Fibroblast of skin of right biceps (primary cell): ENCODE measurements around the gene C10orf105.

Experiments used
- DNase-seq: peaks from one replicate; pipeline ENCODE4 v3.0.0-alpha.2; 2013

C10orf105 gene

DNA sequence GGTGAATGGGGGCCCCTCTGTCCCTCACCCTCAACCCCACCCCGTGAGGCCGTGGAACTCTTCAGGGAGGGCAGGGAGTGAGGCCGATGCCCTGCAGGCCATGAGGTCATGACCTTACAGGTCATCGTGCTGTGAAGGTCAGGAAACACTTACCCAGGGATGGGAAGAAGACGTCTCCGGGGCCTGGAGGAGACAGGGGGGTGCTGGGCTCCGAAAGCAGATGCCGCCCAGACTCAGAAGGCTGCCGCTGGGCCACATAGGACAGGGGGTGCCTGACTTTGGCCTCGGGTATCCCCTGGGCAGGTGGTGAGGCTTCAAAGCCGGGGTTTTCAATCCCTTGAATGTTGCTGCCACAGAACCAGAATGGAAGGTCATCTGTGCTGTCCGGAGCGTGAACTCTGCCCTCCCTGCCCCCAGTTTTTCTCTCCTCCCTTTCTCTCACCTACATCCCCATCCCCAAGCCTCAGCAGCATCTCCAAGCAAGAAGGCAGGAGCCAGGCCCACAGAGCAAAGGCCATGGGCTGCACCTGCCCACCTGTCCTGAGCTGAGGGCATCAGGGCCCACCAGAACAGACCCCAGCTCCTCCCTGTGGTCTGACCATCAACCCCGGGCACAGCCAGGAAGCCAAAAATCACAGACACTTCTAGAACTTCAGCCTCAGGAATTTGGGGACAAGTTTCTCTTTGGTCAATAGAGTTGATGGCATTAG, 32.1 kb upstream of the C10orf105 start:
- no peak for DNase-seq

DNA sequence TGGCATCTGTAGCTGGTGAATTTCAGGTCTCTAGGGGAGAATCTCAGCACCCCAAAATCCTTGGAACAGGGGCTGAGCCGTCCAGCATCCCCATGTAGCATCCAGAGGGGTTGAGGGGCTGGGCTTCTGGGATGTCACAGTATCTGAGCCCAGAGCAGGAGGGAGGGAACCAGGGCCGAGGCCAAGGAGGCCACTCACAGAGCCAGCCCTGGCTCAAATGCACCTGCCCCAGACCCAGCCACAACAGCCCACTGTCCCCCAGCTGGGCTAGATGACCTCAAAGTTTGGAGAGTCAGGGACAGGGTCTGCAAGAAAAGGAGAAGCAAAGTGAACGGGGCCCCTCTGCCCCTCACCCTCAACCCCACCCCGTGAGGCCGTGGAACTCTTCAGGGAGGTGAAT, 31.4 kb upstream of the C10orf105 start:
- DNase-seq, result no peak

DNA sequence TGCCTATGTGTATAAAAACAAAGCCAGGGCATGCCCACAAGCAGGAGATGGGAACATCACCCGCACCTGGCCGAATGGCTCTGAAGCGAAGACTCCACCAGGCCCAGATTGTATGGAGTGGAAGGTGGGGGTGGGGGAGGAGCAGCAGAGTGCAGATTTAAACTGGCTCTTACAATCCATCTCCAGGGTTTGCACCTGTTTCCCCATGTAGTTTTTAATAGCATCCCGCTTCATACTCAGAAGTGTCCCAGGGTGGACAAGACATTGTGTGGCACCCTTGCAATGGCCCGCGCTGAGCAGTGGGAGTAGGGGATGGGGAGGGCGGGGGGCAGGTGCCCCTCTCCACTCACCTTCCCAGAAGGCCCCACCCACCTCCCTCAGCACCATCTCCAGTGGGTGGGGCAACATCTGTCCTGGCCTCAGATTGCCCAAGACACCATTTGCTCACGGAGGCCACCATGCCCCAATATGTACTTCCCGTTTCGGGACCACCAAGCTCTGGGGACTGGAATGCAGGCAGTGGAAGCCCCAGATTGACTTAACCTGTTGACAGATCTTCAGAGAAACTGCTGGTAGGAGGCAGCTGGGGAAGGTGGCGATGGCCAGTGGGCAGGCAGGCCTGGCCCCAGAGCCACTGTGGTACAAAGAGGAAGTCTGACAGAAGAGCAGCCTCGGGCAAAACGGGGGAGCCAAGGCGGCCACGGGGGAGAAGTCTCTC, 30.7 kb upstream of the C10orf105 start:
- DNase-seq, result no peak

DNA sequence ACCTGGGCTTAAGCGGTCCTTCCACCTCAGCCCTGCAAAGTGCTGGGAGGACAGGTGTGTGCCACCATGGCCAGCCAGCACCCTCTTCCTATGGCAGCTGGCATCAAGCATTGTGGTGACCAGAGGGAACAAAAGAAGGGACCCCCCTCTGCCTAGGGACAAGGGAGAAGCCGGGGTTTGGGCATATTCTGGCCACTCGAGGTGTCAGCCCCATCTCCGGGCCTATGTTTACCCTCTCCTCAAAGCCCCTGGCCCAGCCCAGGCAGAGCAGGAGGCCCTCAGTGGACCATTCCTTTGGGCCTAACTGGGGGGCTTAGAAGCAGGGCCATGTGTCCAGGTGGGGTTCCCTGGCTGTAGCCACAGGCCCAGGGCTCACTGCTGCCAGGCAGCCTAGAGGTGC, 29.8 kb upstream of the C10orf105 start:
- DNase-seq, result no peak

DNA sequence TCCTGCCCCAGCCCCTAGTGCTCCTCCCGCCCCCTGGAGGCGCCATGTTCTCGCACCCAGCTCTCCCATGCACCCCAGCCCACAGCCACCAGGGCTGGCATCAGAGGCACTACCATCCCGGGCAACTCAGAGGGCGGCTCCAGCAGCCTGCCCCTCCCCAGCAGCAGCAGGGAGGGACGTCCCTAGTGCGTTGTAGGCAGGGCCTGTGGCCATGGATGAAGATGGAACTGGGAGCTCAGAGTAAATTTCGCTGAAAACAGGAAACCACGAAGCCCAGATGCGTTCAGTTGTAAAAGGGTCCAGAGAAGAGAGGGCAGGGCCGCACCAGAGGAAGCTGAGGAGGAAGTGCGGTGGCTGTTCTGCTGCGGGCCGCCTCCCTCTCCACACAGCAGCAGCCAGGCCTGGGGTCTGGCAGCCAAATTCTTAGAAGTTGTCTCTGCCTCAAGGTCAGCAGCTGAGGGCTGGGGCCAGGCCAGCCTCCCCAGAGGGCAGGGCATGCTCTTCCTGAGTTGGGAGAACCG, 29.2 kb upstream of the C10orf105 start:
- DNase-seq, result no peak

DNA sequence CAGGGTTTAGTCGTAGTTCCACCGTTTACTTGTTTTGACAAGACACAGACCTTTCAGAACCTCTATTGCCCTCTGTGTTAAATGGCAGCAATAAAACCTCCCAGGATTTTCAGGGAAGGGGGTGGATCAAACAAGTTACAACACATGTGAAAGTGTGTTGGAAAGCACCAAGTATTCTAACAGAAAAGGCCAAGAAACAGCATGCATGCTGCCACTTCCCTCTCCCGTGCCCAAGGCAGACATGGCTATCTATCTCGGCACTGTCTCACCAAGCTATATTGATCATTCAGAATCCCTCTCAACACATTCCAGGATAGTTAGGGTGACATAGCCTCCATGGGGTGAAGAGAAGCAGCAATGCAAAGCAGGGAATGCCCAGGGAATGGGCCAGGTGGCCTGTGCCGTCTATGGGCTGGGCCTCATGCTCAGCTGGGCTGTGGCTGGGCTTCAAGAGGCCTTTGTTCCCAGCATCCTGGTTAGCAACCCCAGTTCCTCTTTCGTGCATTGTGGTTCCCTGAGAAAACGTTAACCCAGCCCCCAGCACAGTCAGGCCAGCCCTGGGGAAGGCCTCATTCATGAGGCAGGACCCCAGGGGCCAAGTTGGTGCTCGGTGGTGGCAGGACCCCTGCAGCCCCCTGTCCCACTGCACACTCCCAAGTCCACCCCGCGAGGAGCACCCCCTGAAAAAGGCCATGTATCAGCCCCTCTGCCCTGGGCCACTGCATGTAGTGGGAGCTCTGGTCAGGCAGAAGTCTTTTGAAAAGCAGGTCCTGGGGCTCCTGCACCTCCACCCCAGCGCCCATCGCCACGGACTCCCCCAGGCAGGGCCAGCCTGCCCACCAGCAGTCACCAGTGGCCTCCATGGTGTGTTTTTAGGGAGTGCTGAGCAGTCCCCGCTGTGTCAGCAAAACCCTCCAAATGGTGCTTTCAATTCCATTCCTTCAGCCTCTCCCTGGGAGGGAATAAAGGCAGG, 28.3 kb upstream of the C10orf105 start:
- no peak for DNase-seq

DNA sequence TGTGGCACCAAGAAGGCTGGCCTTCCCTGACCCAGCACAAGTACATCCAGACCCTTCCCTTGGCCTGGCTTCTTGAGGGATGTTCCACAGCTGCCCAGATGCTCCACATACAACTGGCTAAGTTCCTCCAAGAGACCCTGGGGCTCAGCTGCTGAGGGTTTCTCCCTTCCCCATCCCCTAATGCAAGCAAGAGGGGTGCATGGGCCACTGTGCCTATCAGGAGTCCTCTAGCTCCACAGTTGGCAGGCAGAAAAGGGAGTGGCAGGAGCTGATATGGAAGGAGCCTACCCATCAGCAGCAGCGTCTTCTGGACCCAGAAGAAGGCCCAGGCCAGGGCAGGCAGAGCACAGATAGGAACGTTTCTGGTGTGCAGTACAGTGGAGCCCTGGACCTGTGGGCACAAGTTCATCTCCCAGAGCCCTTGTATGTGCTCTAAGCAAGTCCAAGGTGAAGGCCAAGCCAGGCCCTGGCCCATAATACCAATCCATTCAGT, 27.5 kb upstream of the C10orf105 start:
- DNase-seq, result no peak

DNA sequence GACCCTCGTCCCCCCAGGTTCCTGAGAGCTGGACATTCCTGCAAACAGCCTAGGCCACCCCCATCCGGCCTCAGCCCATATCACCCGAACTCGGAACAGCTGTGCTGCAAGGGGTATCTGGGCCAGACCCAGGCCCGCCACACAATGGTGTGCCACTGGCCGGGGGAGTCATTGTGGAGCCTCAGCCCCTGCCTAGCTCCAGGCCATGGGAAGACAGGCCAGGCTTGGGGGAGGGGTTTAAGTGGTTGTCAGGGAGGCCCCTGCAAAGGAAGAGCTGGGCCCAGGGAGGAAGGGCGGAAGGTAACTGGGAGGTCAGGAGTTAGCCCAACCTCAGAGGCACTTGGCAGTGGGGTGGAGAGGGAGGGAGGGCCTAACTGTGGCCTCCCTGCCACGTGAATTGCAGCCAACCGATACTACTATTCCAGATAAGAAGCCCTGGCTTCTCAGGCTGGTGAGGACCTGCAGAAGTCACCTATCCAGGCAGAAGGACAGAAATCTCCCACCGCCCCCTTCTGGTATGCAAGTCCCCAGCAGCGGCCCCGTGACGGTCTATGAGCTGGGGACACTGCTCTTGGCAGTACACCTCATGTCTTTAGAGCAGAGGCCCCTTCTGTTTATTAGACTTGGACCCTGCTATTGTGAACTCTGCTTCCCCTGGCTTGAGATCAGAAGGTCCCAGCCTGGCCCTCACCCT, 26.9 kb upstream of the C10orf105 start:
- DNase-seq, result no peak

DNA sequence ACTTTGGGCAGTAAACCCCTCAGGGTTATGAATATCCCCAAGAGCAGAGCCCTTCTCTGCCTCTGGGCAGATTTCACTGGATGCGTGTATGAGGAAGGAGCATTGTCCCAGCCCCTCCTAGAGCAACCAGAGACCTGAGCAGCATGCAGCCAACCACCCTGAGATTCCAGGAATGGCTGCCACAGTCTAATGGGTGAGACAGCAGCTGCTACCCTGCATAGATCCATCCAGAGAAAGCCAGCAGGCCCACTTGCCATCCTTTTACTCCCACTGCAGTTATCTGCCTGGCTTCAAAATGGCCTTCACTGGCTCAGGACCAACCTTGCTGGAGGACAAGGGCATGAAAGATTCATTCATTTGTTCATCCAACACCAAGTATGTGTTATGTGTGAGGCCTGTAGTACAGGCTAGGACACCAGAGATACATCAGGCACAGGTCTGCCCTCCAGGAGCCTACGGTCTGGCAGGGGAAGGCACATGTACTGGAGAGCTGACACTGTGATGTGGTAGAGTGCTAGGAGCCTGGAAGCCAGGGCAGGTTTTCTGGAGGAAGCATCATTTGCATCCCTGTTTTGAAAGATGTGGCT, 26.2 kb upstream of the C10orf105 start:
- no peak for DNase-seq

DNA sequence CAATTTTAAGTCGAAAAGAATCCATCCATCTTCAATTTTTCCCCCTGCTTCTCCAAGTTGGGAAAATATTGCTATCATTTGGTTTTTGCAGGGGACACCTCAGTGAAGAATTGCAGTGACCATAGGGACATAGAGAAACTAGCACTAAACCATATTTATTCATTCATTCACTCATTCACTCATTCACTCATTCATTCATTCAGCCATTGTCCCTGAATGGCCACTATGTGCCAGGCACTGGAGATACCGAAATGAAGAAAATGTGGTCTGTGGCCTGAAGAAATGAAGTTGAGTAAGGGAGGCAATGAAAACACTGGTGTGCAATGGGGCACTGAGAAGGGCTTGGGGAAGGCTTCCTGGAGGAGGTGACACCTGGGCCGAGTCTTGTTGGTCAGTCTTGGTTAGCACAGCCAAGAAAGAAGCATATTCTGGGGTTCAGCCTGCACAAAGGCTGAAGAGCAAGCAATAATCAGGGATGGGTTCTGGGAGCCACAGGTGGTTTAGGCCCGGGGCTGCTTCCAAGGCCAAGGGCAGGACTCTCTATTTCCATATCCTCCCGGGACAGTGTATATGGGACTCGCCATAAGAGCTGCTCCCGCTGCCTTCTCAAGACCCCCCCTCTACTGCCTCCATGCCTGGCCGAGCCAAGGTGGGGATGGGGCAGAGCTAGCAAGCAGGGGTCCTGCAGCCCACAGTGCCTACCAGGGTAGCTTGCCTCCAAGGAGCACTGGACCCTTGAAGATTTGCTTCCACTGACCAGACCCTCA, 25.5 kb upstream of the C10orf105 start:
- no peak for DNase-seq

DNA sequence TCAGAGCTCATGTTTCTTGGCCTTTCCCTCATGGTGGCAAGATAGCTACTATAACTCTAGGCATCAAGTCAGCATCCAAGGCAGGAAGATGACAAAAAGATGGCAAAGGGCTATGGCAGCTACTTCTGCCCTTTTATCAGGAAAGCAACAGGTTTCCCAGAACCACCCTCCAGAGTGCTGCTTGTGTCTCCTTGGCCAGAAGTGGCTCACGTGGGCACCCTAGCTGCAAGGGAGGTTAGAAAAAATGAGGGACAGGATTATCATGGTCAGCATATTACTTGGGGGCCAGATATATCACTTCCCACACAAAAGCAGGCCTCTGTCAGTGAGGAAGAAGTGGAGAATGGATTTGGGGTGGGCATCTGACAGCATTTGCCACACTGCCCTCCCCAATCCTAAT, 24.3 kb upstream of the C10orf105 start:
- DNase-seq, result no peak

DNA sequence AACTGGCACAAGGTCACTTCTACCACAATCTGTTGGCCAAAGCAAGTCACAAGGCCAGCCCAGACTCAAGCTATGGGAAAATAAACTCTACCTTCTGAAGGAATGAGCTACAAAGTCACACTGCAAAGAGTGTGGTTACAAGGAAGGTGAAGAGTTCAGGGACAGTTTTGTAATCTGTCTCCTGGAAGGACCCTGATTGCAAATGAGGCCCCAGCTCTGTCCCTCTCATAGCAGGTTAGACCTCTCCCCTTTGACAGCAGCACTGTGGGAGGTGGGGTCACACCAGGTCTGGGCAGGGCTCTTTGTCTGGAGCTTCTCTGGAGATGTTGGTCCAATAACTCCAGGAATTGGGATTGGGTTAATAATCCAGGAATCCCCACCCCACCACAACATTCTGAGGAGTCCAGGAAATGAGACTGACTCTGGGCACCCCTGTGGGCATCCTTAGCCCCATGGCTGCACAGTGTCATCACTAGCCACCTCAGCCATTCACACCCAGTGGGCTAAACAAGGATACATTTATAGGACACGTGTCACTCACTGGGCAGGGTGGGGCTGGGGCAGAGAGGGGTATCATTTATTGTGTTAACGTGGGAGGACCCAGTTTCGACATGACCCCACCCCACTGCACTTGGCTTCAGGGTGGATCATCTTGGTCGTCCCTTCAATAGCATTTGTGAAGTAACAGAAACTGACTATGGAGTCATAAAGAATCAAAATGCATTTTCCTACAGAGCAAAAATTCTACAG, 23.7 kb upstream of the C10orf105 start:
- DNase-seq, result no peak

DNA sequence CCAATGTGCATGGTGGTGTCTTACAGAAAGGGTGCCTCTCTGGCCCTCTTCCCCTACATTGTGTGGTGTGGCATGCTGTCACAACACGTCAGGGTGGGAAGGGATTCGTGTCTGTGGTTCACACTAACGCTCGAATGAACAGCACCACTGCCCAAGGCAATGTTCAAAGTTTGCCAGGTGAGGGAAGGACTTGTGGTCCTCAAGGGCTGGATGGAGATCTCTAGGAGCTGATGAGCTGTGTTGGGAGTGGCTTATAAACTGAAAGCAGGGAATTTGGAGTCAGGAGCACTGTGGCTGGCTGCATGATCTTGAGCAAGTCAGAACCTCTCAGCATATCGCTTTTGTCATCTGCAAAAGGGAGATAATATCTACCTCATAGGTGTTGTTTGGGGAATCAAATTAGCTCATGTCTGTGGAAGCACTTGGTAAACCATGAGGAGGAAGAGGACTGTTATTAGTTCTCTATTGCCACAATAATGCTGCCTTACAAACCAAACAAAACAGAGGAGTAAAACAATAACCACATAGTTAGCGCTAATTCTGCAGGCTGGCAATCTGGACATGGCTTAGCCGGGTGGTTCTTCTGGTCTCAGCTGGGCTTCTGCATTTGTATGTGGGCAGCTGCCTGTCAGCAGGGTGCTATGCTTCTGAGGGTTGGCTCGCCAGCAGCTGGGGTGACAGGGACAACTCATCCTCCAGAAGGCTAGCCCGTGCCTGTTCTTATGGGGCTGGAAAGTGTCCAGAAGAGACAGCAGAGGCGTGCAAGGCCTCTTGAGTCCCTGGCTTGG, 22.9 kb upstream of the C10orf105 start:
- DNase-seq, result no peak

DNA sequence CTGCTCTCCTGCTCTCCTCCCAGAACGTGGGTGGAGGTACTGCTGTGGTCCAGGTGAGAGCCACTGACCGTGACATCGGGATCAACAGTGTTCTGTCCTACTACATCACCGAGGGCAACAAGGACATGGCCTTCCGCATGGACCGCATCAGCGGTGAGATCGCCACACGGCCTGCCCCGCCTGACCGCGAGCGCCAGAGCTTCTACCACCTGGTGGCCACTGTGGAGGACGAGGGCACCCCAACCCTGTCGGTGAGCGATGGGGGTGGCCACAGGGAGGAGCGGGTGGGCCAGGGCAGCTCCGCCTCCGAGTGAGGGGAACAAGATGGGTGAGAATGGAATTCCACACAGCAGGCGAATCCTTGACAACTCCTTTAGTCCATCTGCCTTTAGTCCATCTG, 22.1 kb upstream of the C10orf105 start:
- DNase-seq, result no peak

DNA sequence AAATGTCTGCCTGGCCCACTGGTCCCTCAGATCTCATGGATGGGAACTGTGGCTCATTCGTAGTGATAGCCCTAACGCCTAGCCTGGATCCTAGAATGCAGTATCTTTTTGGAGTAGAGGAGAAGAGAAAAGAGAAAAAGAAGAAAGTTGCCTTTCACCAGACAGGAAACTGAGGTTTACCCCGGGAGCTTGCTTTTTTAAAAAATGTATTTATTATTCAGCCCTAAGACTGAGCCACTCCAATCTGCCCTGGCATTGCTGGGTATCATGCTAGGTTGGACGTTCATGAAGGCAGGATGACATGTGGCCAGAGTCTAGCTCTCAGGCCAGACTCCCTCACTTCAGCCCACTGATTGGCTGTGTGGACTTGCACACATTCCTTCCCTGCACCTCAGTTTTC, 21.5 kb upstream of the C10orf105 start:
- no peak for DNase-seq

DNA sequence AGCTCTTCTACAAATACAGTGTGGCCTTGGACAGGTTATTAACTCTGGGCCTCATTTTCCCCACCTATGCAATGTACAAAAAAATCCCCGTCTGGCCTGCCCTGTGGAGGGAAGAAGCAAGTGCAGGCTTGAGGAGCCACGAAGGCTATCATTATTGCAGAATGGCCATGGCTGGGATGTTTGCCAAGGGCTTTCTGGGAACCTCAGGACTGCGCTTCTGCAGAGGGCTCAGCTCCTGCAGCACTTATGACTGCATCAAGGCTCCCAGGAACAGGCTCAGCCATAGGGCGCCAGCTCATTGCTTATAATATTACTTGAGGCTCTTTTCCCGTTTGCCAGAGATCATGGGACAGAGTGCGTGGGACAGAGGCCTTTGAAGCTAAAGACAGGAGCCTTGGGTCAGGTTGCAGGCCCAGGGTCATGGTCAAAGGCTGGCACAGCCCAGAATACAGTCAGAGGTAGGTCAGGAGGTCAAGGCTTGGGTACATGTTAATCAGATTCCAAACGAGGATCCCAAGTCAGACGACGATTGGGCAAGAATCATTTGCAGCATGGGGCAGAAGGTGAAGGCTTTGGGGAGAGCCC, 20.6 kb upstream of the C10orf105 start:
- peak; percentile 22 for DNase-seq

DNA sequence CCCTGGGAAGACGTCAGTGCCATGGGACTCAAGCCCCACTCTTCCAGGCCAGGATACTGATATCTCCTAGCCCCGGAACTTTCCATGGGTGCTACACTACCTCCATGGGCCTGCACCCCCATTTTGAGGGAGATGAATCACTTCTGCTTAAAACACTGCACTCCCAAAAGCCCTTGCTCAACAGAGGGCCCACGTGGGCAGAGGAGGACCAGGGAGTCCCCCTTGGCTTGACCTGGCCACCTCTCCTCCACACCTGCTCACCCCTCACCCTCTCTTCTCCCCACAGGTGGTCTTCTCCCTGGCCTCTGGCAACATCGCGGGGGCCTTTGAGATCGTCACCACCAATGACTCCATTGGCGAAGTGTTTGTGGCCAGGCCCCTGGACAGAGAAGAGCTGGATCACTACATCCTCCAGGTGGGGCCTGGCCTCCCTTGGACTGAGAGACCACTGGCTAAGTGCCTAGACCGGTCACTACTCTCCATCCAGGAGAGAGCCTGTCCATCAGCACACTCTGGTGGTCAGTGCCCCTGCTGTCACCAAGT, 19.9 kb upstream of the C10orf105 start:
- no peak for DNase-seq

DNA sequence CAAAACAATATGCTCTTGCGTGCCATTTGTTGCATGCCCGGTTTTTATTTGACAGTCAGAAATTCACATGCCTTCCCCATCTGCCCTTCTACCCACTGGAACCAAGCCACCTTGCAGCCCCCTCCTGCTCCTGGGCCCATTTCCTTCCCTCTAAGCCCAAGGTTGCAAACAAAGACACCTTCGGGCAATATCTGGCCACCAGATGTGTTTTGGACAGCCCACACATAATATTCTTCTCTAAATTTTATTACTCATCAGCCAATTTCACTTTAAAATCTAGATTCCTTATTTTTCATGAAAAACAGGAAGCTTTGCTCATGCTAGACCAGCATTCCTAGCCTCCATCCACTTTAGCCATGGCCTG, 18.2 kb upstream of the C10orf105 start:
- no peak for DNase-seq
